Adrenal gland (tissue), 12 donors: ENCODE data around the gene RPH3AL. TPM values are rescaled to one million over a fixed set of nuclear protein-coding genes. Genes with fewer than 3 reads are reported as not detected.

Source experiments
- DNase-seq, 7 donors: peaks; one replicate each; pipeline ENCODE4 v3.0.0-alpha.2; 2019 to 2020
- H3K27ac ChIP-seq, 5 donors: fragments of 200-600 bp; sonication (generic) in 4 of 5; 1 replicate in 3 of 5; 2 replicates in 2 of 5; pipeline versions ENCODE4 v1.5.1 to v1.8.0; 2016 to 2020; ENCODE audit warnings: mild to moderate bottlenecking in 1 of 5
- H3K27me3 ChIP-seq: fragments of 200-600 bp; 2 replicates; pipeline ENCODE4 v1.8.0; 2021
- H3K36me3 ChIP-seq, 2 donors: fragments of 200-600 bp; replicated peaks in 1 of 2; 1 replicate in 1 of 2; 2 replicates in 1 of 2; pipeline versions ENCODE4 v1.5.1 to v1.8.0; 2018 to 2022
- H3K4me1 ChIP-seq, 2 donors: fragments of 200-600 bp; replicated peaks in 1 of 2; 1 replicate in 1 of 2; 2 replicates in 1 of 2; pipeline versions ENCODE4 v1.5.1 to v1.8.0; 2018 to 2021
- H3K4me3 ChIP-seq, 4 donors: fragments of 200-600 bp; sonication (generic) in 3 of 4; one replicate each; pipeline ENCODE4 v1.5.1; 2016 to 2018
- H3K9me3 ChIP-seq, 3 donors: fragments of 200-600 bp; sonication (generic) in 1 of 3; replicated peaks in 1 of 3; 1 replicate in 2 of 3; 2 replicates in 1 of 3; pipeline versions ENCODE4 v1.5.1 to v1.8.0; 2016 to 2021
- CTCF ChIP-seq, 6 experiments: fragments of 450-650 bp in 4 of 6; fragments of 200-600 bp in 2 of 6; sonication (generic) in 1 of 6; IDR thresholded peaks; 1 replicate in 5 of 6; 2 replicates in 1 of 6; pipeline versions ENCODE4 v1.5.1 to v1.8.0; 2016 to 2021; ENCODE audit warnings: antibody characterized with exemption in 6 of 6, mild to moderate bottlenecking in 2 of 6, moderate library complexity in 1 of 6
- POLR2A ChIP-seq, 2 donors: fragments of 450-650 bp; IDR thresholded peaks; one replicate each; pipeline ENCODE4 v1.6.1; 2017; ENCODE audit warnings: antibody characterized with exemption in 2 of 2, mild to moderate bottlenecking in 2 of 2, moderate library complexity in 1 of 2
- WGBS, 4 donors: extraction: QIAGEN DNeasy Blood & Tissue Kit in 2 of 4; methylation state at CpG; one replicate each; pipeline versions ENCODE4 v1.1.5 to v1.1.7; 2013 to 2017; 5-methylcytosine and 5-hydroxymethylcytosine counted together
- intact Hi-C, 2 donors: fragments of 100-400 bp; cut with DNase I; formaldehyde crosslinking; loops; one replicate each; pipeline versions ENCODE4 v1.14.1 to v1.15.0; 2022 to 2023
- polyA plus RNA-seq, 3 donors: library from polyadenylated mRNA; stranded (reverse); fragments of 200-250 nt in 2 of 3; fragments of 350-450 nt in 1 of 3; fragmentation: Illumina TruSeq in 1 of 3; extraction: RNeasy Lipid Tissue Mini Kit (QIAGEN cat#74804) in 1 of 3; gene quantifications; one replicate each; pipeline ENCODE4 v1.2.3, GENCODE V29; 2013 to 2014
- total RNA-seq, 9 donors: library from RNA; depleted of rRNA in 4 of 9; stranded (reverse); fragments of >200 nt in 4 of 9; fragments of 120-200 nt in 1 of 9; fragmentation: NEBNext Ultra II Directional in 1 of 9; extraction: Animal tissue kit (Norgen Biotek cat#: 25700) in 1 of 9; gene quantifications; one replicate each; pipeline versions ENCODE4 v1.1.0 to v1.2.4, GENCODE V29; 2013 to 2023
- donor health status: healthy with polysubstance abuse.
- donor health status: Bipolar disorder and iron deficiency.
- donor health status: DM: yes; HTN: yes; CAD: no.
- donor health status: DM: no; HTN: no; CAD: no.
- donor health status: DM: no; HTN: no; CAD: no.
- donor health status: DM: yes; HTN: yes; CAD: no.

The RPH3AL gene
- total and polyA plus RNA-seq, 12 donors, result 7.7 to 79.2 (median 33.7) TPM

GRCh38 chr17:347309-347899 is 5.2 kb downstream of the RPH3AL start:
- WGBS, 4 donors, result 71 to 81% (median 76%) methylated on average over 5 of the region's 5 CpGs
- TF ChIP-seq CTCF (IDR thresholded peaks at IDR 0.05), result no peak
- TF ChIP-seq POLR2A (IDR thresholded peaks at IDR 0.05), result no peak
- intact Hi-C loops, result no loop called here
- Histone ChIP-seq H3K4me3 (no peak overlapping the region), H3K36me3 (no peaks in the 10 kb centered on the region), H3K9me3 (no peaks in the 10 kb centered on the region), H3K4me1 (peaks cover 28 to 58% of the 10 kb centered on the region in 2 donors), H3K27me3 (no peaks in the 10 kb centered on the region), H3K27ac (peak overlapping the region in 3 of 5 donors; percentile 39 to 93 (median 55))
- DNase-seq, result peak in 1 of 7 donors; percentile 2

- H3K4me1 ChIP-seq, result peaks cover 20 to 46% of the 10 kb centered on the region in 2 donors
- H3K27ac ChIP-seq, result no peak overlapping the region
- no peaks in the 10 kb centered on the region for H3K27me3 ChIP-seq
- DNase-seq, result no peak
- no peak overlapping the region for H3K4me3 ChIP-seq
- TF ChIP-seq POLR2A (IDR thresholded peaks at IDR 0.05) (no peak), CTCF (IDR thresholded peaks at IDR 0.05) (no peak)
- no peaks in the 10 kb centered on the region for H3K36me3 ChIP-seq
- intact Hi-C loops, result no loop called here
- 71 to 79% (median 77%) methylated on average over 11 to 12 of the region's 12 CpGs for WGBS, 4 donors
- H3K9me3 ChIP-seq, result no peaks in the 10 kb centered on the region
Measured at GRCh38 chr17:345992-346785, 6.4 kb downstream of the RPH3AL start.

- TF ChIP-seq CTCF (IDR thresholded peaks at IDR 0.05) (no peak), POLR2A (IDR thresholded peaks at IDR 0.05) (no peak)
- Histone ChIP-seq H3K4me3 (no peak overlapping the region), H3K9me3 (no peaks in the 10 kb centered on the region), H3K27me3 (no peaks in the 10 kb centered on the region), H3K36me3 (no peaks in the 10 kb centered on the region), H3K27ac (no peak overlapping the region), H3K4me1 (peaks cover 12 to 37% of the 10 kb centered on the region in 2 donors)
- no peak for DNase-seq
- intact Hi-C loops, result no loop called here
- WGBS, 4 donors, result 60 to 90% (median 81%) methylated on average over 1 to 5 of the region's 5 CpGs
Measured at GRCh38 chr17:345261-345660, 7.3 kb downstream of the RPH3AL start.

GRCh38 chr17:343875-344752 is 8.5 kb downstream of the RPH3AL start:
- DNase-seq, result no peak
- H3K27ac ChIP-seq, result no peak overlapping the region
- intact Hi-C loops, result no loop called here
- H3K4me1 ChIP-seq, result peaks cover 8 to 36% of the 10 kb centered on the region in 2 donors
- 96 to 98% (median 98%) methylated on average over 5 of the region's 5 CpGs for WGBS, 4 donors
- H3K36me3 ChIP-seq, result no peaks in the 10 kb centered on the region
- H3K27me3 ChIP-seq, result no peaks in the 10 kb centered on the region
- no peak overlapping the region for H3K4me3 ChIP-seq
- no peaks in the 10 kb centered on the region for H3K9me3 ChIP-seq
- TF ChIP-seq CTCF (IDR thresholded peaks at IDR 0.05) (no peak), POLR2A (IDR thresholded peaks at IDR 0.05) (no peak)
